HG02759 (cell line): ENCODE results near the gene KRTAP23-1.

Experiments
- ATAC-seq: cut with Tn5 transposase; IDR thresholded peaks from one replicate; pipeline ENCODE4 v1.9.1; 2021; ENCODE audit warnings: mild to moderate bottlenecking, moderate library complexity; ENCODE audit not compliant: unreplicated experiment

The KRTAP23-1 gene

GRCh38 chr21:30315701-30316100 lies 32.7 kb downstream of the KRTAP23-1 start:
- ATAC-seq = no peak

GRCh38 chr21:30306884-30307283 lies 41.5 kb downstream of the KRTAP23-1 start:
- ATAC-seq = no peak

DNA sequence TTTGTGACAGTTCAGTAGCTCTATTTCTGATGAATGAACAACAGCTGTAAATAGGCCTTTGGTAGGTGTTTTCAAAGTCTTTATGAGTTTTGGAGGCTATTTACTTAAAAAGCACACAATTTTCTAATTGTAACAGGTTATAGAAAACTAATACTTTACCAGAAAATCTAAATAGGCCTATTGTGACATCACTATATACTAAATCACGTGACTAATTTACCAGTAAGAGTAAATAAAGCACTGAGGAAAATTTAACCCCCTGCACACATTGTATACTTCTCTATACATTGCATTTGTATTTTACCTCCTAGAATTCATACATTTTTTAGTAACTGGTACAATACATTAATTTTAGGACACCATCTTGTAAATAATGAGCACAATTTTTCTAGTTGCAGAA lies 43.3 kb downstream of the KRTAP23-1 start:
- ATAC-seq = no peak
